ENCODE measurements around the gene PKIB. TPM values are rescaled to one million over a fixed set of nuclear protein-coding genes. Genes with fewer than 3 reads are reported as not detected.
A peak's percentile ranks its signal among the peaks of the same experiment; 100 is the strongest.

PKIB gene
- total RNA-seq, 1 experiment from 2014 or later = 62.9 TPM

GRCh38 chr6:122604676-122605075 is 5.5 kb upstream of the PKIB start:
- H3K4me3 ChIP-seq (ENCODE audit: insufficient read depth, low read depth, low read length) = no peak overlapping the region
- no peaks in the 10 kb centered on the region; the same call in 1 of the 2 replicates for H3K27me3 ChIP-seq (ENCODE audit: control insufficient read depth, insufficient read depth, low read length)
- no peaks in the 10 kb centered on the region; the same call in 1 of the 2 replicates for H3K36me3 ChIP-seq (replicated peaks; ENCODE audit: control insufficient read depth, insufficient read depth, low read length)
- no peak for DNase-seq

GRCh38 chr6:122610690-122611455 is 668 bp downstream of the PKIB start:
- peaks cover 11% of the 10 kb centered on the region for H3K27me3 ChIP-seq (ENCODE audit: control insufficient read depth, insufficient read depth, low read length)
- peak; percentile 70 for DNase-seq
- H3K4me3 ChIP-seq (ENCODE audit: insufficient read depth, low read depth, low read length) = peak overlapping the region; percentile 48
- no peaks in the 10 kb centered on the region for H3K36me3 ChIP-seq (replicated peaks; ENCODE audit: control insufficient read depth, insufficient read depth, low read length)

- Histone ChIP-seq H3K36me3 (replicated peaks; ENCODE audit: control insufficient read depth, insufficient read depth, low read length) (no peaks in the 10 kb centered on the region), H3K4me3 (ENCODE audit: insufficient read depth, low read depth, low read length) (no peak overlapping the region), H3K27me3 (ENCODE audit: control insufficient read depth, insufficient read depth, low read length) (peaks cover 11% of the 10 kb centered on the region)
- DNase-seq = no peak
Measured at GRCh38 chr6:122612838-122613237, 2.6 kb downstream of the PKIB start.

GRCh38 chr6:122614303-122614702 is 4.1 kb downstream of the PKIB start:
- H3K36me3 ChIP-seq (replicated peaks; ENCODE audit: control insufficient read depth, insufficient read depth, low read length) = no peaks in the 10 kb centered on the region
- DNase-seq = peak; percentile 13
- H3K27me3 ChIP-seq (ENCODE audit: control insufficient read depth, insufficient read depth, low read length) = peaks cover 11% of the 10 kb centered on the region
- H3K4me3 ChIP-seq (ENCODE audit: insufficient read depth, low read depth, low read length) = no peak overlapping the region

GRCh38 chr6:122615409-122615808 is 5.2 kb downstream of the PKIB start:
- no peaks in the 10 kb centered on the region for H3K36me3 ChIP-seq (replicated peaks; ENCODE audit: control insufficient read depth, insufficient read depth, low read length)
- H3K27me3 ChIP-seq (ENCODE audit: control insufficient read depth, insufficient read depth, low read length) = peaks cover 7% of the 10 kb centered on the region
- DNase-seq = no peak
- H3K4me3 ChIP-seq (ENCODE audit: insufficient read depth, low read depth, low read length) = no peak overlapping the region

GRCh38 chr6:122616877-122617276 is 6.7 kb downstream of the PKIB start:
- no peak for DNase-seq
- Histone ChIP-seq H3K4me3 (ENCODE audit: insufficient read depth, low read depth, low read length) (no peak overlapping the region), H3K36me3 (replicated peaks; ENCODE audit: control insufficient read depth, insufficient read depth, low read length) (no peaks in the 10 kb centered on the region), H3K27me3 (ENCODE audit: control insufficient read depth, insufficient read depth, low read length) (no peaks in the 10 kb centered on the region)

GRCh38 chr6:122619309-122619708 is 9.1 kb downstream of the PKIB start:
- no peaks in the 10 kb centered on the region for H3K36me3 ChIP-seq (replicated peaks; ENCODE audit: control insufficient read depth, insufficient read depth, low read length)
- no peaks in the 10 kb centered on the region for H3K27me3 ChIP-seq (ENCODE audit: control insufficient read depth, insufficient read depth, low read length)
- peak; percentile 28 for DNase-seq
- no peak overlapping the region for H3K4me3 ChIP-seq (ENCODE audit: insufficient read depth, low read depth, low read length)

GRCh38 chr6:122620428-122620827 is 10.2 kb downstream of the PKIB start:
- Histone ChIP-seq H3K27me3 (ENCODE audit: control insufficient read depth, insufficient read depth, low read length) (no peaks in the 10 kb centered on the region), H3K4me3 (ENCODE audit: insufficient read depth, low read depth, low read length) (no peak overlapping the region), H3K36me3 (replicated peaks; ENCODE audit: control insufficient read depth, insufficient read depth, low read length) (no peaks in the 10 kb centered on the region)
- DNase-seq = no peak

- H3K4me3 ChIP-seq (ENCODE audit: insufficient read depth, low read depth, low read length) = no peak overlapping the region
Measured at GRCh38 chr6:122620902-122621301, 10.7 kb downstream of the PKIB start.

GRCh38 chr6:122621638-122622037 is 11.4 kb downstream of the PKIB start:
- Histone ChIP-seq H3K4me3 (ENCODE audit: insufficient read depth, low read depth, low read length) (no peak overlapping the region), H3K27me3 (ENCODE audit: control insufficient read depth, insufficient read depth, low read length) (no peaks in the 10 kb centered on the region), H3K36me3 (replicated peaks; ENCODE audit: control insufficient read depth, insufficient read depth, low read length) (no peaks in the 10 kb centered on the region)
- DNase-seq = no peak

More at GRCh38 chr6:122620902-122621301, 10.7 kb downstream of the PKIB start:
- no peaks in the 10 kb centered on the region for H3K36me3 ChIP-seq (replicated peaks; ENCODE audit: control insufficient read depth, insufficient read depth, low read length)
- no peaks in the 10 kb centered on the region for H3K27me3 ChIP-seq (ENCODE audit: control insufficient read depth, insufficient read depth, low read length)
- DNase-seq = no peak

GRCh38 chr6:122622479-122622878 is 12.3 kb downstream of the PKIB start:
- Histone ChIP-seq H3K27me3 (ENCODE audit: control insufficient read depth, insufficient read depth, low read length) (no peaks in the 10 kb centered on the region), H3K4me3 (ENCODE audit: insufficient read depth, low read depth, low read length) (no peak overlapping the region), H3K36me3 (replicated peaks; ENCODE audit: control insufficient read depth, insufficient read depth, low read length) (no peaks in the 10 kb centered on the region)
- DNase-seq = no peak

- H3K4me3 ChIP-seq (ENCODE audit: insufficient read depth, low read depth, low read length) = no peak overlapping the region
- no peak for DNase-seq
- H3K27me3 ChIP-seq (ENCODE audit: control insufficient read depth, insufficient read depth, low read length) = no peaks in the 10 kb centered on the region
- no peaks in the 10 kb centered on the region for H3K36me3 ChIP-seq (replicated peaks; ENCODE audit: control insufficient read depth, insufficient read depth, low read length)
Measured at GRCh38 chr6:122623279-122623678, 13.1 kb downstream of the PKIB start.

GRCh38 chr6:122624853-122625252 is 14.6 kb downstream of the PKIB start:
- H3K27me3 ChIP-seq (ENCODE audit: control insufficient read depth, insufficient read depth, low read length) = no peaks in the 10 kb centered on the region
- no peaks in the 10 kb centered on the region for H3K36me3 ChIP-seq (replicated peaks; ENCODE audit: control insufficient read depth, insufficient read depth, low read length)
- no peak for DNase-seq
- H3K4me3 ChIP-seq (ENCODE audit: insufficient read depth, low read depth, low read length) = no peak overlapping the region

- no peak for DNase-seq
- Histone ChIP-seq H3K27me3 (ENCODE audit: control insufficient read depth, insufficient read depth, low read length) (no peaks in the 10 kb centered on the region), H3K36me3 (replicated peaks; ENCODE audit: control insufficient read depth, insufficient read depth, low read length) (no peaks in the 10 kb centered on the region), H3K4me3 (ENCODE audit: insufficient read depth, low read depth, low read length) (no peak overlapping the region)
Measured at GRCh38 chr6:122628714-122629113, 18.5 kb downstream of the PKIB start.

- no peak overlapping the region for H3K4me3 ChIP-seq (ENCODE audit: insufficient read depth, low read depth, low read length)
- H3K36me3 ChIP-seq (replicated peaks; ENCODE audit: control insufficient read depth, insufficient read depth, low read length) = peaks cover 2% of the 10 kb centered on the region
- DNase-seq = no peak
- H3K27me3 ChIP-seq (ENCODE audit: control insufficient read depth, insufficient read depth, low read length) = no peaks in the 10 kb centered on the region
Measured at GRCh38 chr6:122631571-122632249, 21.5 kb downstream of the PKIB start.

Data from H7 (cell line).